ENCODE data around the gene ETS2.

Gene ETS2

GRCh38 chr21:38861989-38862683 lies 56.4 kb downstream of the ETS2 start:
- DNase-seq, result no peak

- no peak for DNase-seq
Observed at GRCh38 chr21:38863291-38863690, 57.6 kb downstream of the ETS2 start.

- no peak for DNase-seq
Observed at GRCh38 chr21:38863843-38864363, 58.2 kb downstream of the ETS2 start.

- no peak for DNase-seq
Observed at GRCh38 chr21:38864964-38865363, 59.2 kb downstream of the ETS2 start.

GRCh38 chr21:38869196-38869595 lies 63.5 kb downstream of the ETS2 start:
- no peak for DNase-seq

- DNase-seq, result no peak
Observed at GRCh38 chr21:38869946-38870345, 64.2 kb downstream of the ETS2 start.

Data from activated naive CD4-positive, alpha-beta T cell (primary cell).